Measurements from ENCODE around the gene NCOA7. TPM values are rescaled to one million over a fixed set of nuclear protein-coding genes. Genes with fewer than 3 reads are reported as not detected.
A peak's percentile ranks its signal among the peaks of the same experiment; 100 is the strongest.

Gene NCOA7
- total and polyA plus RNA-seq, 9 of the 15 experiments (the other 6 are each of a cell fraction or from before 2014, with no cell fraction given), result 5.8 to 14.6 (median 9.3) TPM

- TF ChIP-seq, protein P1, sequence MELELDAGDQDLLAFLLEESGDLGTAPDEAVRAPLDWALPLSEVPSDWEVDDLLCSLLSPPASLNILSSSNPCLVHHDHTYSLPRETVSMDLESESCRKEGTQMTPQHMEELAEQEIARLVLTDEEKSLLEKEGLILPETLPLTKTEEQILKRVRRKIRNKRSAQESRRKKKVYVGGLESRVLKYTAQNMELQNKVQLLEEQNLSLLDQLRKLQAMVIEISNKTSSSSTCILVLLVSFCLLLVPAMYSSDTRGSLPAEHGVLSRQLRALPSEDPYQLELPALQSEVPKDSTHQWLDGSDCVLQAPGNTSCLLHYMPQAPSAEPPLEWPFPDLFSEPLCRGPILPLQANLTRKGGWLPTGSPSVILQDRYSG (tag; conservative IDR thresholded peaks at IDR 0.05; ENCODE audit: low read depth), result peak; percentile 19; the same call in 1 of the 2 replicates
- TF ChIP-seq, protein P2, sequence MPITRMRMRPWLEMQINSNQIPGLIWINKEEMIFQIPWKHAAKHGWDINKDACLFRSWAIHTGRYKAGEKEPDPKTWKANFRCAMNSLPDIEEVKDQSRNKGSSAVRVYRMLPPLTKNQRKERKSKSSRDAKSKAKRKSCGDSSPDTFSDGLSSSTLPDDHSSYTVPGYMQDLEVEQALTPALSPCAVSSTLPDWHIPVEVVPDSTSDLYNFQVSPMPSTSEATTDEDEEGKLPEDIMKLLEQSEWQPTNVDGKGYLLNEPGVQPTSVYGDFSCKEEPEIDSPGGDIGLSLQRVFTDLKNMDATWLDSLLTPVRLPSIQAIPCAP (CRISPR knock-in tag; IDR thresholded peaks at IDR 0.05; ENCODE audit: borderline replicate concordance), result no peak
- TF ChIP-seq ELF4 (CRISPR knock-in tag; IDR thresholded peaks at IDR 0.05) (0 out of 2 replicates have a peak, but pooled peaks have one; percentile 45), MAFG (tag; conservative IDR thresholded peaks at IDR 0.05) (peak; percentile 88), TRIM25 (IDR thresholded peaks at IDR 0.05; ENCODE audit: borderline replicate concordance) (no peak), PHTF2 (CRISPR knock-in tag; IDR thresholded peaks at IDR 0.05) (no peak), ID3 (CRISPR knock-in tag; IDR thresholded peaks at IDR 0.05) (no peak), ID3 (tag; IDR thresholded peaks at IDR 0.05) (no peak), MTA2 (IDR thresholded peaks at IDR 0.05; ENCODE audit: low read depth) (no peak), TRIM28 (IDR thresholded peaks at IDR 0.05) (no peak)
- TF ChIP-seq, protein P3, sequence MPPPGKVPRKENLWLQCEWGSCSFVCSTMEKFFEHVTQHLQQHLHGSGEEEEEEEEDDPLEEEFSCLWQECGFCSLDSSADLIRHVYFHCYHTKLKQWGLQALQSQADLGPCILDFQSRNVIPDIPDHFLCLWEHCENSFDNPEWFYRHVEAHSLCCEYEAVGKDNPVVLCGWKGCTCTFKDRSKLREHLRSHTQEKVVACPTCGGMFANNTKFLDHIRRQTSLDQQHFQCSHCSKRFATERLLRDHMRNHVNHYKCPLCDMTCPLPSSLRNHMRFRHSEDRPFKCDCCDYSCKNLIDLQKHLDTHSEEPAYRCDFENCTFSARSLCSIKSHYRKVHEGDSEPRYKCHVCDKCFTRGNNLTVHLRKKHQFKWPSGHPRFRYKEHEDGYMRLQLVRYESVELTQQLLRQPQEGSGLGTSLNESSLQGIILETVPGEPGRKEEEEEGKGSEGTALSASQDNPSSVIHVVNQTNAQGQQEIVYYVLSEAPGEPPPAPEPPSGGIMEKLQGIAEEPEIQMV (tag; conservative IDR thresholded peaks at IDR 0.05; ENCODE audit: low read depth), result peak; percentile 6; the same call in 1 of the 2 replicates
These were observed 133.4 kb downstream of the NCOA7 start (continued) for GRCh38 chr6:125924169-125924568.
